ENCODE data around the gene CCND1. TPM values are rescaled to one million over a fixed set of nuclear protein-coding genes. Genes with fewer than 3 reads are reported as not detected.

The CCND1 gene
- total RNA-seq, 1 donor from 2014 or later, result 533 TPM

- H3K4me3 ChIP-seq (ENCODE audit: low read depth, low read length), result no peak overlapping the region
- no peak for TF ChIP-seq CTCF (conservative IDR thresholded peaks at IDR 0.05; ENCODE audit: low read depth, low read length)
- no peak for DNase-seq (ENCODE audit: low read depth)
Measured at GRCh38 chr11:69648679-69649575, 8.0 kb downstream of the CCND1 start.

GRCh38 chr11:69649576-69649900 lies 8.6 kb downstream of the CCND1 start:
- no peak for DNase-seq (ENCODE audit: low read depth)
- no peak overlapping the region for H3K4me3 ChIP-seq (ENCODE audit: low read depth, low read length)
- TF ChIP-seq CTCF (conservative IDR thresholded peaks at IDR 0.05; ENCODE audit: low read depth, low read length), result no peak

GRCh38 chr11:69650081-69650831 lies 9.3 kb downstream of the CCND1 start:
- no peak overlapping the region for H3K4me3 ChIP-seq (ENCODE audit: low read depth, low read length)
- no peak for TF ChIP-seq CTCF (conservative IDR thresholded peaks at IDR 0.05; ENCODE audit: low read depth, low read length)
- DNase-seq (ENCODE audit: low read depth), result no peak

- no peak overlapping the region for H3K4me3 ChIP-seq (ENCODE audit: low read depth, low read length)
- TF ChIP-seq CTCF (conservative IDR thresholded peaks at IDR 0.05; ENCODE audit: low read depth, low read length), result no peak
- DNase-seq (ENCODE audit: low read depth), result no peak
Measured at GRCh38 chr11:69650832-69651344, 9.9 kb downstream of the CCND1 start.

- no peak overlapping the region for H3K4me3 ChIP-seq (ENCODE audit: low read depth, low read length)
Measured at GRCh38 chr11:69651834-69652620, 11.1 kb downstream of the CCND1 start.

More at GRCh38 chr11:69651834-69652620, 11.1 kb downstream of the CCND1 start:
- no peak for DNase-seq (ENCODE audit: low read depth)
- TF ChIP-seq CTCF (conservative IDR thresholded peaks at IDR 0.05; ENCODE audit: low read depth, low read length), result no peak

Measured in epithelial cell of proximal tubule (primary cell).